CD4-positive, CD25-positive, alpha-beta regulatory T cell (primary cell): ENCODE data around the gene RAVER2. TPM values are rescaled to one million over a fixed set of nuclear protein-coding genes. Genes with fewer than 3 reads are reported as not detected.

Experiments
- ATAC-seq, 2 donors: fragments of 150-1000 bp; cut with Tn5 transposase; one replicate each; pipeline ENCODE4 v1.10.0; 2021; ENCODE audit warnings: low read depth in 2 of 2, moderate number of reproducible peaks in 2 of 2, moderate library complexity in 1 of 2
- DNase-seq, 3 donors: peaks; one replicate each; pipeline versions ENCODE4 v3.0.0 to v3.0.0-alpha.2; 2012 to 2022; ENCODE audit warnings: mixed read lengths in 1 of 3
- H3K27ac ChIP-seq: one replicate; pipeline ENCODE4 v1.7.0; 2013; ENCODE audit warnings: mild to moderate bottlenecking, low read length; ENCODE audit not compliant: insufficient read depth, poor library complexity, severe bottlenecking
- H3K27me3 ChIP-seq: one replicate; pipeline ENCODE4 v1.7.0; 2013; ENCODE audit warnings: low read length; ENCODE audit not compliant: control insufficient read depth, insufficient read depth
- H3K36me3 ChIP-seq: one replicate; pipeline ENCODE4 v1.7.0; 2013; ENCODE audit warnings: mild to moderate bottlenecking, low read length, moderate library complexity; ENCODE audit not compliant: control insufficient read depth, insufficient read depth
- H3K4me1 ChIP-seq: 2 replicates; pipeline ENCODE4 v1.7.0; 2013; ENCODE audit warnings: mild to moderate bottlenecking, low read length; ENCODE audit not compliant: insufficient read depth, control insufficient read depth, poor library complexity, severe bottlenecking
- H3K4me3 ChIP-seq: one replicate; pipeline ENCODE4 v1.7.0; 2013; ENCODE audit warnings: low read depth, mild to moderate bottlenecking, low read length, moderate library complexity
- H3K9me3 ChIP-seq, 2 experiments: 1 replicate in 1 of 2; 2 replicates in 1 of 2; pipeline ENCODE4 v1.7.0; 2013; ENCODE audit warnings: low read length in 2 of 2, mild to moderate bottlenecking in 1 of 2, moderate library complexity in 1 of 2; ENCODE audit not compliant: control insufficient read depth in 2 of 2
- H3K27ac Mint-ChIP-seq, 3 donors: one replicate each; pipeline ENCODE4 v1.8.0; 2020 to 2022; ENCODE audit warnings: mild to moderate bottlenecking in 3 of 3, mixed read lengths in 3 of 3, moderate library complexity in 2 of 3
- H3K27me3 Mint-ChIP-seq: one replicate; pipeline ENCODE4 v1.8.0; 2022; ENCODE audit warnings: mild to moderate bottlenecking, mixed read lengths
- H3K36me3 Mint-ChIP-seq: one replicate; pipeline ENCODE4 v1.8.0; 2020; ENCODE audit warnings: mixed read lengths
- H3K4me1 Mint-ChIP-seq, 4 donors: one replicate each; pipeline ENCODE4 v1.8.0; 2020 to 2022; ENCODE audit warnings: mixed read lengths in 4 of 4, mild to moderate bottlenecking in 1 of 4
- H3K4me3 Mint-ChIP-seq, 4 donors: one replicate each; pipeline ENCODE4 v1.8.0; 2020 to 2022; ENCODE audit warnings: mild to moderate bottlenecking in 4 of 4, mixed read lengths in 4 of 4, moderate library complexity in 3 of 4
- H3K9me3 Mint-ChIP-seq, 7 donors: one replicate each; pipeline ENCODE4 v1.8.0; 2020 to 2022; ENCODE audit warnings: mixed read lengths in 7 of 7, mild to moderate bottlenecking in 3 of 7, moderate library complexity in 2 of 7
- polyA plus RNA-seq, 4 donors: library from polyadenylated mRNA; unstranded; fragments of 300-500 nt; fragmentation: Illumina TruSeq; gene quantifications; one replicate each; pipeline ENCODE4 v1.2.3, GENCODE V29; 2021
- total RNA-seq: library from RNA; stranded (reverse); gene quantifications from one replicate; pipeline ENCODE4 v1.2.3, GENCODE V29; 2022

The RAVER2 gene
- total and polyA plus RNA-seq, 5 donors from 2014 or later: 0.32 to 0.84 (median 0.71) TPM

GRCh38 chr1:64872067-64872466 is 127.2 kb downstream of the RAVER2 start:
- Histone ChIP-seq H3K9me3 (no peaks in the 10 kb centered on the region), H3K27ac (no peak overlapping the region), H3K36me3 (peaks cover 92% of the 10 kb centered on the region), H3K27me3 (no peaks in the 10 kb centered on the region), H3K4me3 (no peak overlapping the region), H3K4me1 (peaks cover 18% of the 10 kb centered on the region)
- H3K27ac Mint-ChIP-seq: peak overlapping the region; percentile 8 to 69 (median 63)
- peaks cover 14 to 45% (median 38%) of the 10 kb centered on the region in 4 donors for H3K4me1 Mint-ChIP-seq
- H3K36me3 Mint-ChIP-seq: peaks cover 59% of the 10 kb centered on the region
- ATAC-seq (no peak), DNase-seq (no peak)
- no peak overlapping the region for H3K4me3 Mint-ChIP-seq
- H3K9me3 Mint-ChIP-seq: no peaks in the 10 kb centered on the region
- H3K27me3 Mint-ChIP-seq: no peaks in the 10 kb centered on the region

- no peak for ATAC-seq
- Mint-ChIP-seq H3K27me3 (no peaks in the 10 kb centered on the region), H3K4me1 (peaks cover 19 to 58% (median 51%) of the 10 kb centered on the region in 4 donors), H3K27ac (peak overlapping the region; percentile 62 to 78 (median 69)), H3K4me3 (peak overlapping the region in 1 of 4 donors; percentile 11), H3K36me3 (peaks cover 50% of the 10 kb centered on the region), H3K9me3 (no peaks in the 10 kb centered on the region)
- peaks cover 33% of the 10 kb centered on the region for H3K4me1 ChIP-seq
- no peak overlapping the region for H3K4me3 ChIP-seq
- no peak for DNase-seq
- H3K27me3 ChIP-seq: no peaks in the 10 kb centered on the region
- H3K27ac ChIP-seq: no peak overlapping the region
- H3K36me3 ChIP-seq: peaks cover 79% of the 10 kb centered on the region
- H3K9me3 ChIP-seq: no peaks in the 10 kb centered on the region
These were observed 128.7 kb downstream of the RAVER2 start for GRCh38 chr1:64873576-64873975.

GRCh38 chr1:64874666-64875065 is 129.8 kb downstream of the RAVER2 start:
- no peaks in the 10 kb centered on the region for H3K27me3 Mint-ChIP-seq
- DNase-seq (no peak), ATAC-seq (no peak)
- Histone ChIP-seq H3K9me3 (no peaks in the 10 kb centered on the region), H3K27me3 (no peaks in the 10 kb centered on the region), H3K27ac (no peak overlapping the region), H3K4me3 (no peak overlapping the region), H3K4me1 (peaks cover 42% of the 10 kb centered on the region), H3K36me3 (peaks cover 79% of the 10 kb centered on the region)
- H3K4me3 Mint-ChIP-seq: peak overlapping the region in 2 of 4 donors; percentile 37 to 57
- H3K4me1 Mint-ChIP-seq: peaks cover 23 to 68% (median 57%) of the 10 kb centered on the region in 4 donors
- peak overlapping the region in 1 of 3 donors; percentile 90 for H3K27ac Mint-ChIP-seq
- H3K36me3 Mint-ChIP-seq: peaks cover 46% of the 10 kb centered on the region
- no peaks in the 10 kb centered on the region for H3K9me3 Mint-ChIP-seq

GRCh38 chr1:64875101-64875500 is 130.2 kb downstream of the RAVER2 start:
- Mint-ChIP-seq H3K4me3 (peak overlapping the region; percentile 37 to 82 (median 48)), H3K4me1 (peaks cover 23 to 72% (median 60%) of the 10 kb centered on the region in 4 donors), H3K9me3 (no peaks in the 10 kb centered on the region), H3K36me3 (peaks cover 46% of the 10 kb centered on the region), H3K27me3 (no peaks in the 10 kb centered on the region), H3K27ac (peak overlapping the region; percentile 74 to 90 (median 82))
- no peaks in the 10 kb centered on the region for H3K9me3 ChIP-seq
- no peak overlapping the region for H3K4me3 ChIP-seq
- H3K36me3 ChIP-seq: peaks cover 76% of the 10 kb centered on the region
- DNase-seq: no peak
- no peaks in the 10 kb centered on the region for H3K27me3 ChIP-seq
- peaks cover 47% of the 10 kb centered on the region for H3K4me1 ChIP-seq
- ATAC-seq: no peak
- H3K27ac ChIP-seq: no peak overlapping the region

- Mint-ChIP-seq H3K4me3 (peak overlapping the region in 1 of 4 donors; percentile 35), H3K27me3 (no peaks in the 10 kb centered on the region), H3K4me1 (peaks cover 23 to 77% (median 65%) of the 10 kb centered on the region in 4 donors), H3K9me3 (no peaks in the 10 kb centered on the region), H3K36me3 (peaks cover 46% of the 10 kb centered on the region), H3K27ac (peak overlapping the region; percentile 82 to 91 (median 90))
- peak overlapping the region; percentile 66 for H3K4me3 ChIP-seq
- H3K36me3 ChIP-seq: peaks cover 73% of the 10 kb centered on the region
- peaks cover 47% of the 10 kb centered on the region for H3K4me1 ChIP-seq
- no peak for ATAC-seq
- H3K27ac ChIP-seq: peak overlapping the region; percentile 68
- H3K27me3 ChIP-seq: no peaks in the 10 kb centered on the region
- no peaks in the 10 kb centered on the region for H3K9me3 ChIP-seq
- DNase-seq: no peak
These were observed 130.7 kb downstream of the RAVER2 start for GRCh38 chr1:64875606-64876005.

GRCh38 chr1:64877151-64877550 is 132.3 kb downstream of the RAVER2 start:
- no peaks in the 10 kb centered on the region for H3K9me3 ChIP-seq
- Mint-ChIP-seq H3K27ac (peak overlapping the region; percentile 62 to 90 (median 83)), H3K9me3 (no peaks in the 10 kb centered on the region), H3K27me3 (no peaks in the 10 kb centered on the region), H3K4me1 (peaks cover 33 to 81% (median 72%) of the 10 kb centered on the region in 4 donors), H3K36me3 (peaks cover 43% of the 10 kb centered on the region), H3K4me3 (peak overlapping the region; percentile 51 to 75 (median 69))
- H3K4me1 ChIP-seq: peaks cover 57% of the 10 kb centered on the region
- DNase-seq (peak; percentile 19 to 83 (median 82)), ATAC-seq (peak; percentile 83 to 88)
- H3K27me3 ChIP-seq: no peaks in the 10 kb centered on the region
- peaks cover 68% of the 10 kb centered on the region for H3K36me3 ChIP-seq
- H3K27ac ChIP-seq: peak overlapping the region; percentile 68
- H3K4me3 ChIP-seq: peak overlapping the region; percentile 66

- H3K27me3 Mint-ChIP-seq: no peaks in the 10 kb centered on the region
- Histone ChIP-seq H3K4me1 (peaks cover 59% of the 10 kb centered on the region), H3K27ac (peak overlapping the region; percentile 56), H3K36me3 (peaks cover 65% of the 10 kb centered on the region), H3K9me3 (no peaks in the 10 kb centered on the region), H3K4me3 (peak overlapping the region; percentile 66), H3K27me3 (no peaks in the 10 kb centered on the region)
- peak overlapping the region; percentile 51 to 75 (median 69) for H3K4me3 Mint-ChIP-seq
- no peak for DNase-seq
- H3K36me3 Mint-ChIP-seq: peaks cover 42% of the 10 kb centered on the region
- peaks cover 33 to 81% (median 73%) of the 10 kb centered on the region in 4 donors for H3K4me1 Mint-ChIP-seq
- no peak for ATAC-seq
- peak overlapping the region; percentile 57 to 90 (median 83) for H3K27ac Mint-ChIP-seq
- no peaks in the 10 kb centered on the region for H3K9me3 Mint-ChIP-seq
These were observed 132.7 kb downstream of the RAVER2 start for GRCh38 chr1:64877598-64877997.

GRCh38 chr1:64878090-64878489 is 133.2 kb downstream of the RAVER2 start:
- Histone ChIP-seq H3K36me3 (peaks cover 65% of the 10 kb centered on the region), H3K9me3 (no peaks in the 10 kb centered on the region), H3K4me1 (peaks cover 59% of the 10 kb centered on the region), H3K27me3 (no peaks in the 10 kb centered on the region), H3K4me3 (peak overlapping the region; percentile 66), H3K27ac (peak overlapping the region; percentile 56)
- peaks cover 33 to 83% (median 74%) of the 10 kb centered on the region in 4 donors for H3K4me1 Mint-ChIP-seq
- H3K27me3 Mint-ChIP-seq: no peaks in the 10 kb centered on the region
- peaks cover 43% of the 10 kb centered on the region for H3K36me3 Mint-ChIP-seq
- peak overlapping the region in 2 of 3 donors; percentile 83 to 90 for H3K27ac Mint-ChIP-seq
- H3K9me3 Mint-ChIP-seq: peaks cover 0 to 2% (median 0%) of the 10 kb centered on the region in 7 donors
- ATAC-seq: no peak
- DNase-seq: no peak
- peak overlapping the region in 3 of 4 donors; percentile 66 to 75 (median 72) for H3K4me3 Mint-ChIP-seq
